CD8-positive, alpha-beta memory T cell (primary cell): ENCODE measurements around the gene CYREN. TPM values are rescaled to one million over a fixed set of nuclear protein-coding genes. Genes with fewer than 3 reads are reported as not detected.

Experiments
- CTCF ChIA-PET: fragments of 350-600 bp; sonication (Branson Sonifier 250); formaldehyde crosslinking; loops from one replicate; lab custom pipeline; 2021; ENCODE audit warnings: antibody characterized with exemption; lab: Charles Lee
- POLR2A ChIA-PET: fragments of 350-600 bp; sonication (Branson Sonifier 250); formaldehyde crosslinking; loops from one replicate; lab custom pipeline; 2021; ENCODE audit warnings: antibody characterized with exemption; lab: Charles Lee
- DNase-seq, 5 donors: peaks; one replicate each; pipeline versions ENCODE4 v3.0.0 to v3.0.0-alpha.2; 2020 to 2022; ENCODE audit warnings: mixed read lengths in 1 of 5
- H3K27ac ChIP-seq: one replicate; pipeline ENCODE4 v1.7.0; 2013; ENCODE audit warnings: low read depth, mild to moderate bottlenecking, low read length, moderate library complexity
- H3K27me3 ChIP-seq: 2 replicates; pipeline ENCODE4 v1.7.0; 2013; ENCODE audit warnings: low read length, mild to moderate bottlenecking; ENCODE audit not compliant: insufficient read depth, poor library complexity, severe bottlenecking
- H3K36me3 ChIP-seq: 2 replicates; pipeline ENCODE4 v1.7.0; 2013; ENCODE audit warnings: mild to moderate bottlenecking, low read length, moderate library complexity; ENCODE audit not compliant: insufficient read depth
- H3K4me1 ChIP-seq: 2 replicates; pipeline ENCODE4 v1.7.0; 2013; ENCODE audit warnings: mild to moderate bottlenecking, low read length, moderate library complexity; ENCODE audit not compliant: insufficient read depth
- H3K4me3 ChIP-seq: 2 replicates; pipeline ENCODE4 v1.7.0; 2013; ENCODE audit warnings: mild to moderate bottlenecking, low read length
- H3K9me3 ChIP-seq: 2 replicates; pipeline ENCODE4 v1.7.0; 2013; ENCODE audit warnings: mild to moderate bottlenecking, low read length
- H3K27ac Mint-ChIP-seq, 8 donors: one replicate each; pipeline ENCODE4 v1.8.0; 2020 to 2021; ENCODE audit warnings: mixed read lengths in 8 of 8, mild to moderate bottlenecking in 6 of 8, inconsistent platforms in 3 of 8, moderate library complexity in 3 of 8
- H3K27me3 Mint-ChIP-seq, 2 donors: one replicate each; pipeline ENCODE4 v1.8.0; 2020 to 2021; ENCODE audit warnings: mixed read lengths in 2 of 2, mild to moderate bottlenecking in 1 of 2, moderate library complexity in 1 of 2
- H3K36me3 Mint-ChIP-seq, 3 donors: one replicate each; pipeline ENCODE4 v1.8.0; 2020 to 2021; ENCODE audit warnings: mixed read lengths in 3 of 3, inconsistent platforms in 1 of 3, mild to moderate bottlenecking in 1 of 3
- H3K4me1 Mint-ChIP-seq, 3 donors: one replicate each; pipeline ENCODE4 v1.8.0; 2020 to 2021; ENCODE audit warnings: mixed read lengths in 3 of 3, inconsistent platforms in 1 of 3, mild to moderate bottlenecking in 1 of 3
- H3K4me3 Mint-ChIP-seq, 7 donors: one replicate each; pipeline ENCODE4 v1.8.0; 2020 to 2021; ENCODE audit warnings: mixed read lengths in 7 of 7, mild to moderate bottlenecking in 6 of 7, moderate library complexity in 4 of 7, inconsistent platforms in 2 of 7
- H3K9me3 Mint-ChIP-seq, 5 donors: one replicate each; pipeline ENCODE4 v1.8.0; 2020 to 2022; ENCODE audit warnings: mixed read lengths in 5 of 5, mild to moderate bottlenecking in 3 of 5, moderate library complexity in 2 of 5, inconsistent platforms in 1 of 5
- polyA plus RNA-seq: library from polyadenylated mRNA; unstranded; fragments of 300-500 nt; fragmentation: Illumina TruSeq; gene quantifications from one replicate; pipeline ENCODE4 v1.2.3, GENCODE V29; 2021
- total RNA-seq, 2 experiments: library from RNA; stranded (reverse); gene quantifications; one replicate each; pipeline ENCODE4 v1.2.3, GENCODE V29; 2021

Gene CYREN
- total and polyA plus RNA-seq, 3 experiments from 2014 or later = 45.4 to 79.9 (median 77.2) TPM

DNA sequence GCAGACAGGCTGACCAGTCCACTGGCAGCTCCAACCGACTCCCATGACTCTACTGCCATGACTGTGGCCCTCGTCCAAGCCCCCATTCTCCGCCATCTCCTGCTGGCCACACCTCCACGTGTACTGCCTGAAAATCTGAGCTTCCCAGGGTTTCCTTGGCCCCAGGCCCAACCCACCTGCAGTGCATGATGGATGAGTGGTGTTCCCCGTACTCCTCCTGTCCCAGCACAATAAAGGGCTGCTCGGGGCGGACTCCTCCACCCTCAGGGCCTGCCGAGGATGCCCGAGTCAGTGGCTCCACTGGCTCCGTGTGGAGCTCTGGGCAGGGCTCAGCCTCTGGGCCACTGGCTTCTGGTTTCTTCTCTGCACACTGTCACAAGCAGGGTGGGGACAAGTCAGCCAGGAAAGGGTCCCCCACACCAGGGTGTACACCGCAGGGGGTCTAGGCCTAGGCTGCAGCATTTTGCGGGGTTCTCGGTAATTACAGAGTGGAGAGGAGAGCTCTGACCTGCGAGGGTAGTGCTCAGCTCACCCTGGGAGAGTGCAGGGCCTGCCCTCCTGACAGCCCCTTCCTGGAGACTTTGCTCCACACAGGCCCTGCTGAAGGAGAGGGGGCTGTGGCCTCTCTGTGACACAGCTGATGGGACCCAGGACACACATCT is 25.6 kb upstream of the CYREN start:
- no peaks in the 10 kb centered on the region for H3K27me3 Mint-ChIP-seq
- ChIA-PET CTCF (no interaction called here), POLR2A (no interaction called here)
- Histone ChIP-seq H3K36me3 (peaks cover 20% of the 10 kb centered on the region), H3K9me3 (no peaks in the 10 kb centered on the region), H3K27me3 (no peaks in the 10 kb centered on the region), H3K27ac (no peak overlapping the region), H3K4me3 (no peak overlapping the region), H3K4me1 (no peaks in the 10 kb centered on the region)
- H3K4me1 Mint-ChIP-seq = peaks cover 0 to 8% (median 0%) of the 10 kb centered on the region in 3 donors
- no peak for DNase-seq
- peaks cover 4 to 96% (median 32%) of the 10 kb centered on the region in 3 donors for H3K36me3 Mint-ChIP-seq
- H3K27ac Mint-ChIP-seq = peak overlapping the region in 1 of 8 donors; percentile 91
- H3K4me3 Mint-ChIP-seq = no peak overlapping the region
- no peaks in the 10 kb centered on the region for H3K9me3 Mint-ChIP-seq

- H3K4me1 Mint-ChIP-seq = no peaks in the 10 kb centered on the region
- Histone ChIP-seq H3K36me3 (peaks cover 13% of the 10 kb centered on the region), H3K27me3 (no peaks in the 10 kb centered on the region), H3K27ac (no peak overlapping the region), H3K4me3 (no peak overlapping the region), H3K4me1 (no peaks in the 10 kb centered on the region), H3K9me3 (no peaks in the 10 kb centered on the region)
- POLR2A ChIA-PET = interaction anchor here (1.2 kb wide), 1 partner anchor 14 kb away, joined by 3 read pairs; no protein-coding TSS in a partner anchor
- DNase-seq = no peak
- no peak overlapping the region for H3K4me3 Mint-ChIP-seq
- H3K36me3 Mint-ChIP-seq = peaks cover 4 to 96% (median 38%) of the 10 kb centered on the region in 3 donors
- H3K27me3 Mint-ChIP-seq = no peaks in the 10 kb centered on the region
- H3K27ac Mint-ChIP-seq = no peak overlapping the region
- H3K9me3 Mint-ChIP-seq = no peaks in the 10 kb centered on the region
- CTCF ChIA-PET = no interaction called here
Measured at GRCh38 chr7:135195156-135195555, 24.6 kb upstream of the CYREN start.

- Mint-ChIP-seq H3K36me3 (peaks cover 4 to 97% (median 41%) of the 10 kb centered on the region in 3 donors), H3K9me3 (no peaks in the 10 kb centered on the region), H3K27me3 (no peaks in the 10 kb centered on the region), H3K4me3 (no peak overlapping the region), H3K27ac (no peak overlapping the region), H3K4me1 (no peaks in the 10 kb centered on the region)
- ChIA-PET CTCF (no interaction called here), POLR2A (interaction anchor here (1.2 kb wide), 1 partner anchor 15 kb away, joined by 3 read pairs; no protein-coding TSS in a partner anchor)
- Histone ChIP-seq H3K9me3 (no peaks in the 10 kb centered on the region), H3K27me3 (no peaks in the 10 kb centered on the region), H3K4me1 (no peaks in the 10 kb centered on the region), H3K27ac (no peak overlapping the region), H3K36me3 (peaks cover 13% of the 10 kb centered on the region), H3K4me3 (no peak overlapping the region)
- no peak for DNase-seq
Measured at GRCh38 chr7:135194494-135195095, 24.1 kb upstream of the CYREN start.

DNA sequence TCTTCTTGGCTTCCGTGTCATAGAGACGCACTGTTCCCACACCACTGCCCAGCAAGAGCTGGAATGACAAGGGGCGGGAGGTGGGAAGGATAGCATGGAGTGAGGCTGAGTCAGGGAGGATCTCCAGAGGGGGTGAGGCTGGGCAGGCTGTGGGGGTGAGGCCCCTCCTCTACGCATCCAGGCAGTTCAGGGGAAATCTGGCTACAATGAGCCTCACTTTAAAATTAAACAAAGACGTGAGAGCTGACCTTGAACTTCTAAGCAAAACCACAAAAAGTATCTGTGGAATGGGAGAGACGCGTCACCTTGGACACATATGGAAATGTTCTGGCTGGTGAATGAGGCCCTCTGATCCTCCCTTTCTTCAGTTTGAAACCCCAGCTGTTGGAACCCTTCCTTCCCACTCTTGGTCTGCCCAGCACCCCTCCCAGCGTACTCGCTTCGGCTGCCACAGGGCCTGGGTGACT is 23.1 kb upstream of the CYREN start:
- no peaks in the 10 kb centered on the region for H3K9me3 Mint-ChIP-seq
- H3K4me1 ChIP-seq = no peaks in the 10 kb centered on the region
- no peak overlapping the region for H3K27ac Mint-ChIP-seq
- DNase-seq = no peak
- H3K4me1 Mint-ChIP-seq = no peaks in the 10 kb centered on the region
- H3K27ac ChIP-seq = no peak overlapping the region
- no peaks in the 10 kb centered on the region for H3K9me3 ChIP-seq
- H3K36me3 ChIP-seq = peaks cover 15% of the 10 kb centered on the region
- no peaks in the 10 kb centered on the region for H3K27me3 ChIP-seq
- ChIA-PET POLR2A (no interaction called here), CTCF (no interaction called here)
- H3K4me3 ChIP-seq = no peak overlapping the region
- no peak overlapping the region for H3K4me3 Mint-ChIP-seq
- H3K36me3 Mint-ChIP-seq = peaks cover 4 to 97% (median 38%) of the 10 kb centered on the region in 3 donors
- H3K27me3 Mint-ChIP-seq = no peaks in the 10 kb centered on the region

GRCh38 chr7:135192914-135193536 is 22.5 kb upstream of the CYREN start:
- peaks cover 7 to 97% (median 39%) of the 10 kb centered on the region in 3 donors for H3K36me3 Mint-ChIP-seq
- Histone ChIP-seq H3K9me3 (no peaks in the 10 kb centered on the region), H3K27me3 (no peaks in the 10 kb centered on the region), H3K27ac (no peak overlapping the region), H3K36me3 (peaks cover 21% of the 10 kb centered on the region), H3K4me1 (no peaks in the 10 kb centered on the region), H3K4me3 (no peak overlapping the region)
- no peaks in the 10 kb centered on the region for H3K9me3 Mint-ChIP-seq
- CTCF ChIA-PET = no interaction called here
- peaks cover 0 to 1% of the 10 kb centered on the region in 2 donors for H3K27me3 Mint-ChIP-seq
- no peak overlapping the region for H3K4me3 Mint-ChIP-seq
- H3K27ac Mint-ChIP-seq = peak overlapping the region in 3 of 8 donors; percentile 16 to 66 (median 42)
- no peak for DNase-seq
- POLR2A ChIA-PET = no interaction called here
- no peaks in the 10 kb centered on the region for H3K4me1 Mint-ChIP-seq

- DNase-seq = no peak
- Histone ChIP-seq H3K27me3 (no peaks in the 10 kb centered on the region), H3K4me1 (no peaks in the 10 kb centered on the region), H3K27ac (no peak overlapping the region), H3K36me3 (peaks cover 21% of the 10 kb centered on the region), H3K9me3 (no peaks in the 10 kb centered on the region), H3K4me3 (no peak overlapping the region)
- ChIA-PET CTCF (interaction anchor here (1.0 to 1.5 kb wide), 3 partner anchors 10 to 21 kb away, joined by 3 to 5 read pairs (median 4); no protein-coding TSS in a partner anchor), POLR2A (no interaction called here)
- no peaks in the 10 kb centered on the region for H3K4me1 Mint-ChIP-seq
- H3K9me3 Mint-ChIP-seq = no peaks in the 10 kb centered on the region
- peak overlapping the region in 3 of 8 donors; percentile 4 to 41 (median 40) for H3K27ac Mint-ChIP-seq
- peaks cover 12 to 97% (median 43%) of the 10 kb centered on the region in 3 donors for H3K36me3 Mint-ChIP-seq
- H3K27me3 Mint-ChIP-seq = peaks cover 0 to 1% of the 10 kb centered on the region in 2 donors
- H3K4me3 Mint-ChIP-seq = no peak overlapping the region
Measured at GRCh38 chr7:135190703-135191102, 20.2 kb upstream of the CYREN start.

DNA sequence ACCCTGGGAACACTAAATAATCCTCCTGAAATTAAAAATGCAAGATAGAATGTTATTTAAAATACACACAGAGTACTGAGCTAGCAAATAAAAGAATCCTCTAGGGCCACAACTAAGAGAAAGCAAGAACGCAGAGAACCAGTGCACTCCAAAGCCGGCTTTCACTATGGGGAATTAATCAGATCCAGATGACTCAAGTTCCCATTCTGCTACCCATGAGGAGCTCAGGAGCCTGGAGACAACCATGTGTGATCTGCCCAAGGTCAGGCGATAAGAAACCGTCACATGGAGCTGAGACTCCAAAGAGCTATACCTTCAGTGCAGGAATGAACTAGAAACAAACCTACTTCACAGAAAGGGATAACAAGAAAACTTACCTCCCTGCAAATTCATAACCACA is 19.5 kb upstream of the CYREN start:
- no peaks in the 10 kb centered on the region for H3K27me3 ChIP-seq
- peaks cover 0 to 1% of the 10 kb centered on the region in 2 donors for H3K27me3 Mint-ChIP-seq
- no peak overlapping the region for H3K27ac ChIP-seq
- no peak overlapping the region for H3K4me3 ChIP-seq
- no peaks in the 10 kb centered on the region for H3K9me3 ChIP-seq
- CTCF ChIA-PET = interaction anchor here (1.4 to 1.5 kb wide), 2 partner anchors 19 to 21 kb away, joined by 4 to 5 read pairs; no protein-coding TSS in a partner anchor
- peak overlapping the region in 2 of 8 donors; percentile 23 to 40 for H3K27ac Mint-ChIP-seq
- peaks cover 18% of the 10 kb centered on the region for H3K36me3 ChIP-seq
- no peaks in the 10 kb centered on the region for H3K4me1 Mint-ChIP-seq
- no peaks in the 10 kb centered on the region for H3K9me3 Mint-ChIP-seq
- H3K36me3 Mint-ChIP-seq = peaks cover 13 to 98% (median 45%) of the 10 kb centered on the region in 3 donors
- no peak overlapping the region for H3K4me3 Mint-ChIP-seq
- no peak for DNase-seq
- POLR2A ChIA-PET = no interaction called here
- H3K4me1 ChIP-seq = no peaks in the 10 kb centered on the region
